ENCODE results near the gene TTC29.

TTC29 gene

GRCh38 chr4:146795711-146796110 is 150.0 kb downstream of the TTC29 start:
- DNase-seq (ENCODE audit: low spot score) (no peak), ATAC-seq (ENCODE audit: low read depth) (no peak)
- TF ChIP-seq, protein P1, sequence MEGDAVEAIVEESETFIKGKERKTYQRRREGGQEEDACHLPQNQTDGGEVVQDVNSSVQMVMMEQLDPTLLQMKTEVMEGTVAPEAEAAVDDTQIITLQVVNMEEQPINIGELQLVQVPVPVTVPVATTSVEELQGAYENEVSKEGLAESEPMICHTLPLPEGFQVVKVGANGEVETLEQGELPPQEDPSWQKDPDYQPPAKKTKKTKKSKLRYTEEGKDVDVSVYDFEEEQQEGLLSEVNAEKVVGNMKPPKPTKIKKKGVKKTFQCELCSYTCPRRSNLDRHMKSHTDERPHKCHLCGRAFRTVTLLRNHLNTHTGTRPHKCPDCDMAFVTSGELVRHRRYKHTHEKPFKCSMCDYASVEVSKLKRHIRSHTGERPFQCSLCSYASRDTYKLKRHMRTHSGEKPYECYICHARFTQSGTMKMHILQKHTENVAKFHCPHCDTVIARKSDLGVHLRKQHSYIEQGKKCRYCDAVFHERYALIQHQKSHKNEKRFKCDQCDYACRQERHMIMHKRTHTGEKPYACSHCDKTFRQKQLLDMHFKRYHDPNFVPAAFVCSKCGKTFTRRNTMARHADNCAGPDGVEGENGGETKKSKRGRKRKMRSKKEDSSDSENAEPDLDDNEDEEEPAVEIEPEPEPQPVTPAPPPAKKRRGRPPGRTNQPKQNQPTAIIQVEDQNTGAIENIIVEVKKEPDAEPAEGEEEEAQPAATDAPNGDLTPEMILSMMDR (IDR thresholded peaks at IDR 0.05; ENCODE audit: poor library complexity, severe bottlenecking), result no peak
- no peaks in the 10 kb centered on the region for H3K27me3 ChIP-seq (ENCODE audit: insufficient read depth, poor library complexity, severe bottlenecking)
- no peaks in the 10 kb centered on the region for H3K36me3 ChIP-seq (ENCODE audit: low read depth)
- H3K4me3 ChIP-seq (ENCODE audit: severe bottlenecking), result no peak overlapping the region
- no peaks in the 10 kb centered on the region for H3K4me1 ChIP-seq (ENCODE audit: insufficient read depth, poor library complexity, severe bottlenecking)
- H3K9me3 ChIP-seq (ENCODE audit: severe bottlenecking), result no peaks in the 10 kb centered on the region
- no peak overlapping the region for H3K27ac ChIP-seq (ENCODE audit: poor library complexity, severe bottlenecking)

DNA sequence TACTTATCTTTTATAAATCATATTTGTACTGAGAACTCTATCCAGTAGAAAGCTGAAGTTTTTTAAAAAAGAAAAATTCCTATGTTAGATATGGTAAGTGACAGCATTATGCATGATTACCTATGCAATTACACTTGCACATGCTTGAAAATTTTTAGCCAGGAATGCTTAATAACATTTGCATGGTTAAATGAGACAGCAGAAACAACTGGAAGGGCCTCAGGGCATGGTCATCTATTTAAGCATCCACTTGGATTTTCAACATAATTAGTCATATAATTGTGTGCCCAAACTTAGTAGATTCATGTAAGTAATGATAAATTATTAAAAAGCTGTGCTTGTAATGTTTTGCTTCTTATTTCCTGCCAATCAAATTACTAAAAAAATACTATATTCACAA is 151.9 kb downstream of the TTC29 start:
- Histone ChIP-seq H3K36me3 (ENCODE audit: low read depth) (no peaks in the 10 kb centered on the region), H3K9me3 (ENCODE audit: severe bottlenecking) (no peaks in the 10 kb centered on the region), H3K27me3 (ENCODE audit: insufficient read depth, poor library complexity, severe bottlenecking) (no peaks in the 10 kb centered on the region), H3K27ac (ENCODE audit: poor library complexity, severe bottlenecking) (no peak overlapping the region), H3K4me1 (ENCODE audit: insufficient read depth, poor library complexity, severe bottlenecking) (no peaks in the 10 kb centered on the region), H3K4me3 (ENCODE audit: severe bottlenecking) (no peak overlapping the region)
- DNase-seq (ENCODE audit: low spot score) (no peak), ATAC-seq (ENCODE audit: low read depth) (no peak)
- TF ChIP-seq, protein P1 (IDR thresholded peaks at IDR 0.05; ENCODE audit: poor library complexity, severe bottlenecking), result no peak

GRCh38 chr4:146791439-146791838 is 154.2 kb downstream of the TTC29 start:
- H3K27me3 ChIP-seq (ENCODE audit: insufficient read depth, poor library complexity, severe bottlenecking), result no peaks in the 10 kb centered on the region

DNA sequence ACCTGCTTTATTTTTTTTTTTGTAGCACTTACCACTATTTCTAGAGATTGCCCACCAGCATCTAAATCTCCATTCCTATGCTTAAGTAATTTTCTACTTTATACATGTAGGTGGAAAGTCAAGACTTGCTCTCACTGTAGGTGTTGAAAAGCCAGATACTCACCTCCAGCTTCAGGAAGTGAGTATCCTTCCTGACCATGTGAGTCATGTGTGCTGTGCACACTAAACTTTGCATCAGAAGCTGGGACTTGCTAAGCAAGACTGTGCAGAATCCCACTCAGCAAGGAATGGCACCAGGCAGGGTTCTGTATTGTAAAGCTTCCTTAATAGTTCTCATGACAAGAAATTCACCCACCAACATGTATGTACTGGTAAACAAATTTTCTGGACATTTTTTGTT is 155.1 kb downstream of the TTC29 start:
- ATAC-seq (ENCODE audit: low read depth), result peak; percentile 77; the same call in 2 of the 3 replicates
- Histone ChIP-seq H3K4me1 (ENCODE audit: insufficient read depth, poor library complexity, severe bottlenecking) (no peaks in the 10 kb centered on the region), H3K9me3 (ENCODE audit: severe bottlenecking) (no peaks in the 10 kb centered on the region), H3K27me3 (ENCODE audit: insufficient read depth, poor library complexity, severe bottlenecking) (no peaks in the 10 kb centered on the region), H3K4me3 (ENCODE audit: severe bottlenecking) (no peak overlapping the region), H3K27ac (ENCODE audit: poor library complexity, severe bottlenecking) (no peak overlapping the region), H3K36me3 (ENCODE audit: low read depth) (no peaks in the 10 kb centered on the region)
- TF ChIP-seq, protein P1 (IDR thresholded peaks at IDR 0.05; ENCODE audit: poor library complexity, severe bottlenecking), result no peak
- DNase-seq (ENCODE audit: low spot score), result no peak

More at GRCh38 chr4:146791439-146791838, 154.2 kb downstream of the TTC29 start:
- no peak for ATAC-seq (ENCODE audit: low read depth)
- TF ChIP-seq, protein P1 (IDR thresholded peaks at IDR 0.05; ENCODE audit: poor library complexity, severe bottlenecking), result no peak
- Histone ChIP-seq H3K4me3 (ENCODE audit: severe bottlenecking) (no peak overlapping the region), H3K27ac (ENCODE audit: poor library complexity, severe bottlenecking) (no peak overlapping the region), H3K9me3 (ENCODE audit: severe bottlenecking) (no peaks in the 10 kb centered on the region), H3K4me1 (ENCODE audit: insufficient read depth, poor library complexity, severe bottlenecking) (no peaks in the 10 kb centered on the region), H3K36me3 (ENCODE audit: low read depth) (no peaks in the 10 kb centered on the region)
- DNase-seq (ENCODE audit: low spot score), result no peak

- H3K36me3 ChIP-seq (ENCODE audit: low read depth), result no peaks in the 10 kb centered on the region
- H3K27me3 ChIP-seq (ENCODE audit: insufficient read depth, poor library complexity, severe bottlenecking), result no peaks in the 10 kb centered on the region
- no peak overlapping the region for H3K27ac ChIP-seq (ENCODE audit: poor library complexity, severe bottlenecking)
- no peak overlapping the region for H3K4me3 ChIP-seq (ENCODE audit: severe bottlenecking)
- ATAC-seq (ENCODE audit: low read depth) (no peak), DNase-seq (ENCODE audit: low spot score) (no peak)
- no peaks in the 10 kb centered on the region for H3K9me3 ChIP-seq (ENCODE audit: severe bottlenecking)
- TF ChIP-seq, protein P1 (IDR thresholded peaks at IDR 0.05; ENCODE audit: poor library complexity, severe bottlenecking), result no peak
- no peaks in the 10 kb centered on the region for H3K4me1 ChIP-seq (ENCODE audit: insufficient read depth, poor library complexity, severe bottlenecking)
Observed at GRCh38 chr4:146787731-146788130, 157.9 kb downstream of the TTC29 start.

Measured in RWPE2 (cell line).